Measurements from ENCODE around the gene EXOC3L4.

DNA sequence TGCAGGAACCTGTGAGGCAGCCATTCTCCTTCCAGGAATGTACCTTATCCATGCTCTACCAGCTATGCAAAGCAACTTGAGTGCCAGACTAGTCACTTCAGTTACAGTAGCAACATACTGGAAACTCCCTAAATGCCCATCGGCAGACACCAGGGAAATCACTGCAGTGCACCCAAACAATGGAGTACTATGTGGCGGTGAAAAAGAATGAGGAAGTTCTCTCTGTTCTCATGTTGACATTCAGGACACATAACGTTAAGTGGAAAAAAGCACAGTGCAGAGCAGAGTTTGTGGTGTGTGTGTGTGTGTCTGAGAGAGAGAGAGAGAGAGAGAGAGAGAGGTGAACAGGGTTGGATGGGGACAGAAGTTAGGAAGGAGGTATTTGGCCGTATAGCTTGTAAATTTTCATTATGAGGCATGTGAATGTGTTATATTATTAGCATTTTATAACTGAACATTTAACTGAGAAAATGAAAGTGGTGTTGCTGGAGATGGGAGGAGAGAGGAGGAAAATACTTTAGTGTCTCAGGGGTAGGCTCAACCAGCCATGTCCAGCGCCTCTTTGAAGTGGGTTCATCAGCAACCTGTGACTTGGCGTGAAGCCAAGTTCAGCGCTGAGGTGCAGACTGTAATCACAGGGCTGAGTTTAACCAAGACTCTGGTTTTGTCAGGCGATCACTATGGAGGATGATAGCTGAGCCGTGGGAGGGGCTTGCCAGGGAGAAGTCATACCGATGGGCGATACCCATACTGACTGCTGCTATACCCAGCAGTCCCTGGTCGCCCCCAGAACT, 46.0 kb downstream of the EXOC3L4 start:
- TF ChIP-seq, protein P1, sequence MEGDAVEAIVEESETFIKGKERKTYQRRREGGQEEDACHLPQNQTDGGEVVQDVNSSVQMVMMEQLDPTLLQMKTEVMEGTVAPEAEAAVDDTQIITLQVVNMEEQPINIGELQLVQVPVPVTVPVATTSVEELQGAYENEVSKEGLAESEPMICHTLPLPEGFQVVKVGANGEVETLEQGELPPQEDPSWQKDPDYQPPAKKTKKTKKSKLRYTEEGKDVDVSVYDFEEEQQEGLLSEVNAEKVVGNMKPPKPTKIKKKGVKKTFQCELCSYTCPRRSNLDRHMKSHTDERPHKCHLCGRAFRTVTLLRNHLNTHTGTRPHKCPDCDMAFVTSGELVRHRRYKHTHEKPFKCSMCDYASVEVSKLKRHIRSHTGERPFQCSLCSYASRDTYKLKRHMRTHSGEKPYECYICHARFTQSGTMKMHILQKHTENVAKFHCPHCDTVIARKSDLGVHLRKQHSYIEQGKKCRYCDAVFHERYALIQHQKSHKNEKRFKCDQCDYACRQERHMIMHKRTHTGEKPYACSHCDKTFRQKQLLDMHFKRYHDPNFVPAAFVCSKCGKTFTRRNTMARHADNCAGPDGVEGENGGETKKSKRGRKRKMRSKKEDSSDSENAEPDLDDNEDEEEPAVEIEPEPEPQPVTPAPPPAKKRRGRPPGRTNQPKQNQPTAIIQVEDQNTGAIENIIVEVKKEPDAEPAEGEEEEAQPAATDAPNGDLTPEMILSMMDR (IDR thresholded peaks at IDR 0.05; ENCODE audit: low read depth, low read length, missing input control) = no peak
- TF ChIP-seq YY1 (IDR thresholded peaks at IDR 0.05) (no peak), EGR1 (IDR thresholded peaks at IDR 0.05; ENCODE audit: low read depth in 2 of 2) (no peak), RAD21 (IDR thresholded peaks at IDR 0.05) (no peak), HNF4G (IDR thresholded peaks at IDR 0.05) (no peak), SP1 (IDR thresholded peaks at IDR 0.05) (no peak), TAF1 (conservative IDR thresholded peaks at IDR 0.05) (no peak), JUND (IDR thresholded peaks at IDR 0.05) (no peak), GABPA (IDR thresholded peaks at IDR 0.05 in 1 of 2, conservative IDR thresholded peaks at IDR 0.05 in 1 of 2) (no peak), HNF4A (conservative IDR thresholded peaks at IDR 0.05) (no peak), FOXA1 (IDR thresholded peaks at IDR 0.05) (no peak)
- TF ChIP-seq, protein P2, sequence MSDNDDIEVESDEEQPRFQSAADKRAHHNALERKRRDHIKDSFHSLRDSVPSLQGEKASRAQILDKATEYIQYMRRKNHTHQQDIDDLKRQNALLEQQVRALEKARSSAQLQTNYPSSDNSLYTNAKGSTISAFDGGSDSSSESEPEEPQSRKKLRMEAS (IDR thresholded peaks at IDR 0.05) = no peak
- TF ChIP-seq, protein P3, sequence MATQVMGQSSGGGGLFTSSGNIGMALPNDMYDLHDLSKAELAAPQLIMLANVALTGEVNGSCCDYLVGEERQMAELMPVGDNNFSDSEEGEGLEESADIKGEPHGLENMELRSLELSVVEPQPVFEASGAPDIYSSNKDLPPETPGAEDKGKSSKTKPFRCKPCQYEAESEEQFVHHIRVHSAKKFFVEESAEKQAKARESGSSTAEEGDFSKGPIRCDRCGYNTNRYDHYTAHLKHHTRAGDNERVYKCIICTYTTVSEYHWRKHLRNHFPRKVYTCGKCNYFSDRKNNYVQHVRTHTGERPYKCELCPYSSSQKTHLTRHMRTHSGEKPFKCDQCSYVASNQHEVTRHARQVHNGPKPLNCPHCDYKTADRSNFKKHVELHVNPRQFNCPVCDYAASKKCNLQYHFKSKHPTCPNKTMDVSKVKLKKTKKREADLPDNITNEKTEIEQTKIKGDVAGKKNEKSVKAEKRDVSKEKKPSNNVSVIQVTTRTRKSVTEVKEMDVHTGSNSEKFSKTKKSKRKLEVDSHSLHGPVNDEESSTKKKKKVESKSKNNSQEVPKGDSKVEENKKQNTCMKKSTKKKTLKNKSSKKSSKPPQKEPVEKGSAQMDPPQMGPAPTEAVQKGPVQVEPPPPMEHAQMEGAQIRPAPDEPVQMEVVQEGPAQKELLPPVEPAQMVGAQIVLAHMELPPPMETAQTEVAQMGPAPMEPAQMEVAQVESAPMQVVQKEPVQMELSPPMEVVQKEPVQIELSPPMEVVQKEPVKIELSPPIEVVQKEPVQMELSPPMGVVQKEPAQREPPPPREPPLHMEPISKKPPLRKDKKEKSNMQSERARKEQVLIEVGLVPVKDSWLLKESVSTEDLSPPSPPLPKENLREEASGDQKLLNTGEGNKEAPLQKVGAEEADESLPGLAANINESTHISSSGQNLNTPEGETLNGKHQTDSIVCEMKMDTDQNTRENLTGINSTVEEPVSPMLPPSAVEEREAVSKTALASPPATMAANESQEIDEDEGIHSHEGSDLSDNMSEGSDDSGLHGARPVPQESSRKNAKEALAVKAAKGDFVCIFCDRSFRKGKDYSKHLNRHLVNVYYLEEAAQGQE (IDR thresholded peaks at IDR 0.05) = no peak

All from liver (tissue), 3 donors.